Measurements from ENCODE around the gene COX4I1.

DNA sequence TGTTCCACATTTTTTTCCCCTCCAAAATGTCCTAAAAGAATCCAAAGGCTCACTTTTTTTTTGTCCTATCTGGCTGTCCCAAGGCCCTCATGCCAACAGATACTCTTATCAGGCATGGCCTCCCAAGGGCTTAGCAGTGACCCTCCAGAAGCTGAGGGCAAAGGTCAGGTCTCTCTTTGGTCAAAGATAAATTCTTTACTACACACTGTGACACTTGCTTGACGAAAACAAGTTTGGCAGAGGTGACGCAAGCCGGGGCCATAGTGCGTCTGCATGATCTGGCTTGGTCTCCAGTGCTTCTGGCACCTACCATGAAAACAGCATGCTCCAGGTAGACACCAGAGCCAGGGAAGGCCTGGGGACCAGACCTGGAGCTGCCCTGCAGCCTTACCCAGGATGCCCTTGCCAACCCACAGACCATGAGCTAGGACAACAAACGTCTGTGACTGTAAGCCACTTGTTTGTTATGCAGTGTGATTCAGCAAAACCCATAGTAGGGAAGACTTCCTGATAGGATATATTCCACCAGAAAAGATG, 50.9 kb downstream of the COX4I1 start:
- TF ChIP-seq POLR2AphosphoS5 (IDR thresholded peaks at IDR 0.05; ENCODE audit: borderline replicate concordance, low read depth, low read length) (no peak), EZH2 (IDR thresholded peaks at IDR 0.05) (no peak), FOXP2 (optimal IDR thresholded peaks at IDR 0.05; ENCODE audit: control extremely low read depth, extremely low read length, insufficient read depth) (no peak)

All from SK-N-MC (cell line).